ENCODE results near the gene MS4A15.

GRCh38 chr11:60785806-60786361 lies 29.2 kb downstream of the MS4A15 start:
- TF ChIP-seq CTCF (IDR thresholded peaks at IDR 0.05) (no peak), POLR2A (IDR thresholded peaks at IDR 0.05) (no peak), POLR2AphosphoS5 (IDR thresholded peaks at IDR 0.05) (no peak)

All from upper lobe of left lung (tissue), 4 donors.